HG03060 (cell line): ENCODE results near the gene ABT1.
"Not testable (repeated sequence)": the region's sequence is repeated elsewhere in the genome, so short reads cannot be mapped to it uniquely, and the experiment has no call there.

Experiments used
- ATAC-seq: cut with Tn5 transposase; IDR thresholded peaks from one replicate; pipeline ENCODE4 v1.9.1; 2021; ENCODE audit warnings: low read depth, moderate number of reproducible peaks; ENCODE audit not compliant: unreplicated experiment

ABT1 gene

DNA sequence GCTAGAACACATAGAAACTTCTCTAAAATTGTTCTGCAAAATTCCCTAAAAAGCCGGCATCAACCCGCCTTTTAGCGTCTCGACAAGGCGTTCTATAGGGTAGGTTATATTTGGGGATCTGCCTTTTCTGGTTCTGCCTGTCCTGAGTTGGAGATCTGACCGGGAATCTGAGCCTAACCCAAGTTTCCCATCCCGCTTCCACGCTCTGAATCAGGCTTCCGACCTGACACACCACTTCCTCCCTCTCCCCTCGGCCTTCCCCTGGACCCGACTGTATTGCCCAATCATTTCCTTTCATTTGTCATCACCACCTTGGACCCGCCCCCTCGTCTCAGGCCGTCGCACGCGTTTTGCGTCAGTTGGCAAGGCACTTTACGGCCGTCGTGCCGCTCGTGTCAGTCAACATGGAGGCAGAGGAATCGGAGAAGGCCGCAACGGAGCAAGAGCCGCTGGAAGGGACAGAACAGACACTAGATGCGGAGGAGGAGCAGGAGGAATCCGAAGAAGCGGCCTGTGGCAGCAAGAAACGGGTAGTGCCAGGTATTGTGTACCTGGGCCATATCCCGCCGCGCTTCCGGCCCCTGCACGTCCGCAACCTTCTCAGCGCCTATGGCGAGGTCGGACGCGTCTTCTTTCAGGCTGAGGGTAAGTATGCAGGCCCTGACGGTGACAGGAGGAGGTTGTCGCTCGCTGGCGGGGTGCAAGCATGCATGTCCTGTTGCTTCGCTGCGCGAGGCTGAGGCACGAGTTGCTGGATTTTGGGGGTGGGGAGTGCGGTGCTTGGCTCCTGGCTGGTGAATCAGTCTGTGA lies at the start of gene ABT1:
Gene ABT1, plus strand, starts transcription at position 375 of the 810 bp plus-strand sequence. Its CDS starts 30 bp downstream, at position 405.
- peak; percentile 66 for ATAC-seq

DNA sequence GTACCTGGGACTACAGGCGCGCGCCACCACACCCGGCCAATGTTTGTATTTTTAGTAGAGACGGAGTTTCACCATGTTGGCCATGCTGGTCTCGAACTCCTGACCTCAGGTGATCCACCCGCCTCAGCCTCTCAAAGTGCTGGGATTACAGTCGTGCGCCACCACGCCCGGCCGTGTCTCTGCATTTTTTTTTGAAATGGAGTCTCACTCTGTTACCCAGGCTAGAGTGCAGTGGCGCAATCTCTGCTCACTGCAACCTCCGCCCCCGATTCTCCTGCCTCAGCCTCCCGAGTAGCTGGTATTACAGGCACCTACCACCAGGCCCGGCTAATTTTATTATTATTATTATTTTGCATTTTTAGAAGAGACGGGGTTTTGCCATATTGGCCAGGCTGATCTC lies 49.4 kb upstream of the ABT1 start:
- not testable (repeated sequence) for ATAC-seq

DNA sequence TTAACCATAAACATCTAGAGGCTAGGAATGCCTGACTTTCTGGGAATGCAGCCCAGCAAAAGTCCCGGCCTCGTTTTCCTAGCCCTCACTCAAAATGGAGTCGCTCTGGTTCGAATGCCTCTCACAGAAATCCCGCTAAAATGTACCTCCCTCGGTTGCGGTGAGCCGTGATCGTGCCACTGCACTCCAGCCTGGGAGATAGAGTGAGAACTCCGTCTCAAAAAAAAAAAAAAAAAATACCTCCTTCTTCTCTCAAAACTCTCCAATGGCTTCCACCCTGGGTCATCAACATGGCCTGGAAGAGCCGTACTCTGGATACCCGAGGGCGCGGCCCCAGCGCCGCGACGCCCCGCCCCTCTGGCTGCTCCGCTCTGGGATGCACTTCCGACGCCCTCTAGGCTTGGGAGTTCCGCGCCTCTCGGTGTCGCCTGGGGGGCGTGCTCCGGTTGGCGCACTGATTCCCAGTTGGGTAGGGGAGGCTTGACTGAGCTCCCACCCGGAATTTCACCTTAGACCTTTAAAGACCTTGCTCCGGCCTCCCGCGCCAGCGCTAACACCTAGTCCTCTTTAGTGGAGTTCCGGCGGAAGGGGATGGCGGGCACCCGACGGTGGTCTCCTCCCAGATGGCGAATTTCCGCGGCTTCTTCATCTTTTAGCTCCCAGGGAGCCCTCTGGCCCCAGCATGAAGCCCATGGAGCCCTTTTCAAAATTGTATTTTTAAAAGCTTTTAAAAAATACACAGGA lies 46.3 kb upstream of the ABT1 start:
- no peak for ATAC-seq

DNA sequence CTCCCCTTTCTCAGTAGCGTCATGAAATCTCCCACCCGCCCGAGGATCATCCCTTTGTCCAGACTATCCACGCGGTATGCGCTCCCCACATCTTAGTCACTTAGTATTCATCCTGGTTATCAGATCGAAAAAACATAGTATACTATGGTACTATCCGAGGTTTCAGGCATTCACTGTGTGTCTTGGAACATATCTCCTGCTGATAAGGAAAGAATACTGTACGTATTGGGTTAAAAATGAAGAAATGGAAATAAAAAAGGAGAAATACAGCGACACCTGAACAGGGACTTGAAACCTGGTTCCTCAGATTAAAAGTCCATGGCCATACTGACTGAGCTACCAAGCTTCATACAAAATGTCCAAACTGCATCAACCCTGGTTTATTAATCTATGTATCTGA lies 44.5 kb upstream of the ABT1 start:
- ATAC-seq: no peak

GRCh38 chr6:26552640-26553188 lies 44.0 kb upstream of the ABT1 start:
- no peak for ATAC-seq

DNA sequence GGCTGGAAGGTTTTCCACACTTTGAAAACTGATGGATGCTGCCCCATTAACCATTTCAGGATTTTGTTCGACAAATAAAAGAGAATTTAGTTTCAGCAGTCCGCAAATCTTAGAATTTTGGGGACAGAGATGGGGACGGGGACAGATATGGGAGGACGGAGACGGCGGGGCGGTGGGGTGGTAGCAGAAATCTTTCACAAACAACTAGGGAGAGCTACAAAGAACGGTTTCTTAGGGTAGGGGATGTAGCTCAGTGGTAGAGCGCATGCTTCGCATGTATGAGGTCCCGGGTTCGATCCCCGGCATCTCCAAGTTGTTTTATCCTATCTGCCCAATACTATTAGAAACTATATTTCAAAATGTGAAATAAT lies 43.5 kb upstream of the ABT1 start:
- no peak for ATAC-seq

DNA sequence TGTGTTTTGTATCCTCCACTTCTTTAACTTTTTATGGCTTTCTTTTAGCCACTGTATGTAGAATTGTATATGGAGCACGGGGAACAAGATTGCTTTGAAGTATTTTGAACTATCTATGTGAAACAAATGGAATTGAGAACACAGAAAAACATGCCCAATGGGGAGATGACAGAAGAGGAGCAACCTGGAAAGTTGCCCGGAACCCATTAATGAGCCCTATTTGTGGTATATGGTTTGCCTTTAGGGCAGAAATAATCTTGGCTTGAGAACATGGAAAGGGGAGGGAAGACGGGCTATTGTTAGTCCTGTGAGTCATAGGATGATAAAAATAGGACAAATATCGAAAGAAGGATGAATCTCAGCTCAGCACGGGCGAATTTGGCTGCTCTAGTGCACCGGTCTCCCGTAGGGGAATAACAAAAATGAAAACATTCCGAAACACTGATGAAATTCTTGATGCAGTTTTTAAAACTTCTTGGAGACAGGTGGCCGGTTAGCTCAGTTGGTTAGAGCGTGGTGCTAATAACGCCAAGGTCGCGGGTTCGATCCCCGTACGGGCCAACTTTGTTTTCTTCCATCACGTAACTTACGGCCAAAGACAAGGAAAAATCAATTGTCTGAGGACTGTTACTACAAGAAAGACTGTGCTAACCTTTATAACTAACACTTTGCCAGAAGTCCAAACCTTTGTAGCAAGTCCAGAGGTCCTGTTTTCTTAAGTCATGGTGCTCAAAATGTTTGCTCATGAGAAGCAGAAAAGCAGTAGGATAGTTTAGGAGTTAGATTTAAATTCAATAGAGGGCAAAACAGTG lies 42.9 kb upstream of the ABT1 start:
- ATAC-seq: no peak

DNA sequence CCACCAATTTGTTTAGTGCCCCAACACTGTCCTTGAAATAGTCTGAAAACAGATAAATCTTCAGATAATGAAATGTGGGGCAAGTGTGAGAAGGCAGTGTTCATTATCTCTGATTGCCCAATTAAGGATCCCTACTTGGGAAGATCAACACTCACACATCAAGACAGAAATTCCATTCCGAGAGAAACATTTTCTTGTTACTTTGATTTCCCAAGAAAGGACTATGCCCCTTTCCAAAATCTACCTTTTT lies 42.4 kb upstream of the ABT1 start:
- no peak for ATAC-seq

DNA sequence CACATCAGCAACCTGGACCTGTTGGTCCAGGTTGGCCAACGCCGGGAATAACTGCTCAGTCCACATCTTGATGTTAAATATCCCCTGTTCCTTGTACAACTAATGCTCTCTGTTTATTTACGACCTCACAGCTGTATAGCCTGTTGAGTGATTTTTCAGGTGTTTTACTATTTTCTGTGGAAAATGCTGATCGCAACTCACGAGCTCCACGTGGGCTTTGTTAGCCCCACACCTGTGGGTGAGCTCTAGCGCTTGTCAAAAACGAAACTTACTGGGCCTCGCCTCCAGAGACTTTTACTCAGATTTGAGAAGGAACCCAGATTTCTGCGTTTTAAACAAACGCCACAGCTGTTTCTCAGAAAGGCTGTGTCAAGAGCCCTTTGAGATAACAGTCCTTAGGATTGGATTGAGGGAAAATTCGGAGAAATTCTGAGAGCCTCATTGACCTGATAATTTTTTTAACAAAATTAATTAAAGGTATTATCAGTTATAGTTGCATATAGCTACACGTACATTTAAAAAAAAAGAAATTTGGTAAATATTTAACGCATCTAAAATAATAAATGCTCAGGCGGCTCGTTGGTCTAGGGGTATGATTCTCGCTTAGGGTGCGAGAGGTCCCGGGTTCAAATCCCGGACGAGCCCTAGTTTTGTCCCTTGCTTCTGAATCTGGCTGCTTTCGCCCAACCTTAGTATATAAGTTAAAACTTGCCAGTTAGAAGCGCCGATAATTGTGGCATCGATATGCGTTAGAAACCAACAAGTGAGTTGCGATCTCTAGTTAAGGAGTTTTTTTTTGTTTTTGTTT lies 41.9 kb upstream of the ABT1 start:
- ATAC-seq: no peak

GRCh38 chr6:26555505-26556262 lies 41.1 kb upstream of the ABT1 start:
- ATAC-seq: no peak

DNA sequence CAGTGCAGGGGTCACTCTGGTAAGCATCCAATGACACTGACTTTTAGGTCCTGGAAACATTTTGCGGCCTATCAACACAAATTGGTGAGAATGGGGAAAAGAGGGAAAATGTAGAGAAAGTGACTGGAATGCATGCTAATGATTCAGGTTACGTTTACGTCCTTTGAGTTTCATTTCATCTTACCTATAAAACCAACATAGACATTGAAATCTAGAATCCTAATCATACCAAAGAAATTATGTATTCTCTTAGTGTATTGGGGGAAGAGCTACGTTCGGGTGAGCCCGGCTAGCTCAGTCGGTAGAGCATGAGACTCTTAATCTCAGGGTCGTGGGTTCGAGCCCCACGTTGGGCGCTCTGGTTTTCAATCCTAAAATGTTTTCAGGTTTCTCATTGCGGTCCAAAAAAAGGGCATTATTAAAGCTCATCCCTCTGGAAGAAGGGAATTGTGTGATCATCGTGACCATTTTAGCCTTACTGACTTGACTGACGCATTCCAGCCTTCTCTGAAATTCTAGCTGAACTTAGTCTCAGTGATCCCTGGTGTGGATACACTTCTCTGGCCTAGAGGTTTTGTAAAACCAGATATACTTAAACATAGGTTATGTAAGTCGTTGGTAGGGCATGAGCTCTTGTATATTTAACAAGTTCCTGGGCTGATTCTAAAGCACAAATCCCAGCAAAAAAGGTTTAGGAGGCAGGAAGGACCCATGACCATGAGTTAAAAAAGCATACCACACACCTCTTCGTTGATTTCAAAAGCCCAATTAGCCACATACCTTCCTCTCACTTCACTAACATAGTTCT lies 40.3 kb upstream of the ABT1 start:
- ATAC-seq: no peak

GRCh38 chr6:26561533-26562466 lies 35.0 kb upstream of the ABT1 start:
- ATAC-seq: no peak

DNA sequence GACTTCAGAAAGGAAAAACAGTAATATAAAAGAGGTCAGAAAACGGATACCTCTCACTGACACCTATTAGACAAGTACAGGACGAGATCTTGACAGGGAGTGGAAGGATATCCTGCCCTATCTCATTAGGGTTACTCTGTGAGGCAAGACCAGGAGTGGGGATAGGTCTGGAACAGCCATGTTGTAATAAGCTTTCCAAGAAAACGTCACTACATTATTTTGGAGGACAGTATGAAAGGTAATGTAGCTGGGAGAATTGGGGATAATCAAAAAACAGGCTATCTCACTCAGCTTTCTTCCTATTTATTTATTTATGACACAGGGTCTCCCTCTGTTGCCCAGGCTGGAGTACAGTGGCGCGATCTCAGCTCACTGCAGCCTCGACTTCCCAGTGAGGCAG lies 33.3 kb upstream of the ABT1 start:
- ATAC-seq: no peak

GRCh38 chr6:26568601-26569432 lies 27.9 kb upstream of the ABT1 start:
- ATAC-seq: peak; percentile 68

- ATAC-seq: no peak
Observed at GRCh38 chr6:26569433-26569764, 27.4 kb upstream of the ABT1 start.

- no peak for ATAC-seq
Observed at GRCh38 chr6:26570027-26570809, 26.5 kb upstream of the ABT1 start.
